Osteocyte (in vitro differentiated cells): ENCODE data around the gene DNAH2. TPM values are rescaled to one million over a fixed set of nuclear protein-coding genes. Genes with fewer than 3 reads are reported as not detected.

ENCODE experiments used
- DNase-seq: peaks from one replicate; pipeline ENCODE4 v3.0.0; 2021; ENCODE audit warnings: mixed read lengths; ENCODE audit not compliant: unreplicated experiment; ENCODE audit errors: extremely low spot score
- H3K27ac Mint-ChIP-seq: one replicate; pipeline ENCODE4 v1.8.0; 2021; ENCODE audit warnings: mild to moderate bottlenecking, mixed read lengths; ENCODE audit not compliant: unreplicated experiment
- H3K27me3 Mint-ChIP-seq: one replicate; pipeline ENCODE4 v1.8.0; 2021; ENCODE audit warnings: mixed read lengths; ENCODE audit not compliant: unreplicated experiment
- H3K36me3 Mint-ChIP-seq: one replicate; pipeline ENCODE4 v1.8.0; 2021; ENCODE audit warnings: mixed read lengths; ENCODE audit not compliant: unreplicated experiment
- H3K4me1 Mint-ChIP-seq: one replicate; pipeline ENCODE4 v1.8.0; 2021; ENCODE audit warnings: mixed read lengths; ENCODE audit not compliant: unreplicated experiment
- H3K4me3 Mint-ChIP-seq: one replicate; pipeline ENCODE4 v1.8.0; 2021; ENCODE audit warnings: mild to moderate bottlenecking, moderate library complexity, mixed read lengths; ENCODE audit not compliant: unreplicated experiment
- H3K9me3 Mint-ChIP-seq: one replicate; pipeline ENCODE4 v1.8.0; 2021; ENCODE audit warnings: mixed read lengths; ENCODE audit not compliant: unreplicated experiment
- total RNA-seq: library from RNA; stranded (reverse); gene quantifications from 2 replicates; pipeline ENCODE4 v1.2.1, GENCODE V29; 2021
- TF ChIP-seq, protein P1 (sequence below): fragments of 200-600 bp; sonication (generic); IDR thresholded peaks from 2 replicates; pipeline ENCODE4 v1.5.0; 2021; ENCODE audit warnings: antibody characterized with exemption, mild to moderate bottlenecking, moderate library complexity

The DNAH2 gene
- total RNA-seq, 1 donor from 2014 or later, result 0.03 TPM

DNA sequence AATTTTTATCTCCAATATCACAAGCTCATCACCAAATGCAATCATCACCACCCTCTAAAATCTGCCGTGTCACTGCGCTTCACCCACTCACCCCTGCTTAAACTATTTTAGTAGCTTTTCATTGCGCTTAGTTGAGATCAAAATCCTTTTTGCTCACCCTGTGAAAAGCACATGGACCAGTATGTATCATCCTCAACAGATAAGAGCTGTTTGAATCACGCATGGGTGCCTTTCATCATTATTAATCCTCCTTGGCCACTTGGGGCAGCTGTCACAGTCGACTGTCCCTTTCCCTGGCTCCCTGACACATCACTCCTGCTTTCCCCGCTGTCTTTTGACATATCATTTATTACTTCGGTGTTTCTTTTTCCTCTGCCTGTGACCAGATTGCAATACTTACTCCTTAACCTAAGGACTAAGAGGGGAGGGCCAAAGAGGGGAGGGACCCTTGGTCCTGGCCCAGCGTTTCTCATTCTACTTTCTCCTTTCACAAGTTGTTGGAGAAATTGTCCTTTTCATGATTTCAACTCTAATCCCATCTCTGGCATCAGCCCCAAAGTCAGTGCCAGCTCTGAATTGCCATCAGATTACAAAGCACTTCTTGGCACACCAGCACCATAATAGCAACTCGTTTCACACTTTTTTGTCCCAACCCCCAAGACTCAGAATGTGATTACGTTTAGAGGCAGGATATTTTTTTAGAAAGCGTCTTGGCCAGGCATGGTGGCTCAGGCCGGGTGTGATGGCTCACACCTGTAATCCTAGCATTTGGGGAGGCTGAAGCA, 107.9 kb downstream of the DNAH2 start:
- no peaks in the 10 kb centered on the region for H3K9me3 Mint-ChIP-seq
- no peak overlapping the region for H3K27ac Mint-ChIP-seq
- DNase-seq, result no peak
- no peaks in the 10 kb centered on the region for H3K36me3 Mint-ChIP-seq
- H3K4me1 Mint-ChIP-seq, result no peaks in the 10 kb centered on the region
- H3K27me3 Mint-ChIP-seq, result peaks cover 51% of the 10 kb centered on the region
- TF ChIP-seq, protein P1, sequence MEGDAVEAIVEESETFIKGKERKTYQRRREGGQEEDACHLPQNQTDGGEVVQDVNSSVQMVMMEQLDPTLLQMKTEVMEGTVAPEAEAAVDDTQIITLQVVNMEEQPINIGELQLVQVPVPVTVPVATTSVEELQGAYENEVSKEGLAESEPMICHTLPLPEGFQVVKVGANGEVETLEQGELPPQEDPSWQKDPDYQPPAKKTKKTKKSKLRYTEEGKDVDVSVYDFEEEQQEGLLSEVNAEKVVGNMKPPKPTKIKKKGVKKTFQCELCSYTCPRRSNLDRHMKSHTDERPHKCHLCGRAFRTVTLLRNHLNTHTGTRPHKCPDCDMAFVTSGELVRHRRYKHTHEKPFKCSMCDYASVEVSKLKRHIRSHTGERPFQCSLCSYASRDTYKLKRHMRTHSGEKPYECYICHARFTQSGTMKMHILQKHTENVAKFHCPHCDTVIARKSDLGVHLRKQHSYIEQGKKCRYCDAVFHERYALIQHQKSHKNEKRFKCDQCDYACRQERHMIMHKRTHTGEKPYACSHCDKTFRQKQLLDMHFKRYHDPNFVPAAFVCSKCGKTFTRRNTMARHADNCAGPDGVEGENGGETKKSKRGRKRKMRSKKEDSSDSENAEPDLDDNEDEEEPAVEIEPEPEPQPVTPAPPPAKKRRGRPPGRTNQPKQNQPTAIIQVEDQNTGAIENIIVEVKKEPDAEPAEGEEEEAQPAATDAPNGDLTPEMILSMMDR, result no peak
- H3K4me3 Mint-ChIP-seq, result no peak overlapping the region

DNA sequence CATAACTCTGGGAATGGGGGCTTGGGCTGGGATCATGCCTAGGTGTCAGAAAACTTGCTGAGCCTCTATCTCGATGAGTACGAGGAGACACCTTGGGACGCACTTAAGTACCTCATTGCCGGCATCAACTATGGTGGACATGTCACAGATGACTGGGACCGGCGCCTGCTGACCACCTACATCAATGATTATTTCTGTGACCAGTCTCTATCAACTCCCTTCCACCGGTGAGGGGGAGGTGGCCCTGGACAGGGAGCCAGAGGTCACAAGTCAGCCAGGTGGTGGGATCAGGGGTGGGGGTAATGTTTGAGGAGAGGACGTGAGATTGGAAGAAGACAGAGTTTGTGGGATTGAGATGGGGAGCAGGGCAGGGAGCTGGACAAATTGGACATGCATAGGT, 113.1 kb downstream of the DNAH2 start:
- no peaks in the 10 kb centered on the region for H3K36me3 Mint-ChIP-seq
- TF ChIP-seq, protein P1, result no peak
- peaks cover 16% of the 10 kb centered on the region for H3K4me1 Mint-ChIP-seq
- no peak for DNase-seq
- H3K27me3 Mint-ChIP-seq, result peaks cover 37% of the 10 kb centered on the region
- no peaks in the 10 kb centered on the region for H3K9me3 Mint-ChIP-seq
- no peak overlapping the region for H3K4me3 Mint-ChIP-seq
- H3K27ac Mint-ChIP-seq, result no peak overlapping the region

DNA sequence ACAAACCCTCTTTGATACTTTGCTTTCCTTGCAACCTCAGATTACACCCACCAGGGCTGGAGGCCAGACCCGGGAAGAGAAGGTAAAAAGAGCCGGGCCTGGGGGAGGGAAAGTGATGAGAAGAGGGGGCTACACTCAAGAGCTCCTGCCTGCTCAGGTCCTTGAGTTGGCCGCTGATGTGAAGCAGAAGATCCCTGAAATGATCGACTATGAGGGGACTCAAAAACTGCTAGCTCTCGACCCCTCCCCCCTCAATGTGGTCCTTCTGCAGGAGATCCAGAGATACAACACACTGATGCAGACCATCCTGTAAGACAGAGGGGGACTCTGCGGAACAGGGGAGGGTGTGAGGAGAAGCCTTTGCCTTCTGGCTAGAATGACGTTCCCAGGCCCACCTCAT, 113.7 kb downstream of the DNAH2 start:
- H3K4me3 Mint-ChIP-seq, result no peak overlapping the region
- peaks cover 16% of the 10 kb centered on the region for H3K4me1 Mint-ChIP-seq
- peaks cover 36% of the 10 kb centered on the region for H3K27me3 Mint-ChIP-seq
- TF ChIP-seq, protein P1, result no peak
- no peaks in the 10 kb centered on the region for H3K36me3 Mint-ChIP-seq
- no peak overlapping the region for H3K27ac Mint-ChIP-seq
- H3K9me3 Mint-ChIP-seq, result no peaks in the 10 kb centered on the region
- no peak for DNase-seq

DNA sequence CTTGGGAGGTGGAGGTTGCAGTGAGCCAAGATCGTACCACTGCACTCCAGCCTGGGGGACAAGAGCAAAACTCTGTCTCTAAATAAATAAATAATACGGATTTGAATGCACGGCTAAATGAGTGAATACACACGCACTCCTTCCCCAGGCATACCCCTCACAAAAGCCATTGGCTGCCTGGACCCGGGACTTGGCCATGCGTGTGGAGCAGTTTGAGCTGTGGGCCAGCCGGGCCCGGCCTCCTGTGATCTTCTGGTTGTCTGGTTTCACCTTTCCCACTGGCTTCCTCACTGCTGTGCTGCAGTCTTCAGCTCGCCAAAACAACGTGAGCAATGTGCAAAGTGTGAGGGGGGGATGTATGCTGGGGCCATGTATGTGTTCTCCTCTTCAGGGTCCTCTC, 114.9 kb downstream of the DNAH2 start:
- no peak overlapping the region for H3K4me3 Mint-ChIP-seq

More for the DNA sequence above, 114.9 kb downstream of the DNAH2 start:
- TF ChIP-seq, protein P1, result no peak
- peaks cover 26% of the 10 kb centered on the region for H3K4me1 Mint-ChIP-seq
- no peak for DNase-seq
- peaks cover 28% of the 10 kb centered on the region for H3K27me3 Mint-ChIP-seq
- H3K9me3 Mint-ChIP-seq, result no peaks in the 10 kb centered on the region
- no peak overlapping the region for H3K27ac Mint-ChIP-seq
- no peaks in the 10 kb centered on the region for H3K36me3 Mint-ChIP-seq
